ENCODE results near the gene DSPP.

Gene DSPP

DNA sequence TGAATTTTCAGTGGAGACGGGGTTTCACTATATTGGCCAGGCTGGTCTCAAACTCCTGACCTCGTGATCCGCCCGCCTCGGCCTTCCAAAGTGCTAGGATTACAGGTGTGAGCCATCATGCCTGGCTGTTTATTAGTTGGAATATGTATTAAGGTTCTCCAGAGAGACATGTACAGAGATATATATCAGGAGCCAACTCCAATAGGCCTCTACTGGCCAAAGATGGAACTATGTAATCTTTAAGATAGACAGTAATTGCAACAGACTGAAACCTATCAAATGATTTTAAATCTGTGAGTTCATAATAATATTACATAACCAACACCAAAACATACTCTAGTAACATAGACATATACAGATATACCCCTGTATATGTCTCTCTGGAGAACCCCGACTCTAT is 36.0 kb downstream of the DSPP start:
- H3K9me3 Mint-ChIP-seq: peaks cover 1% of the 10 kb centered on the region
- no peak overlapping the region for H3K4me3 Mint-ChIP-seq
- H3K4me1 Mint-ChIP-seq: no peaks in the 10 kb centered on the region
- DNase-seq (ENCODE audit: low spot score in 2 of 2) (no peak), ATAC-seq (replicated peaks; ENCODE audit: extremely low read depth, poor library complexity, severe bottlenecking) (no peak)
- peaks cover 21% of the 10 kb centered on the region for H3K27me3 Mint-ChIP-seq
- no peak overlapping the region for H3K27ac Mint-ChIP-seq (ENCODE audit: low read depth)
- no peaks in the 10 kb centered on the region for H3K36me3 Mint-ChIP-seq (ENCODE audit: insufficient read depth)

DNA sequence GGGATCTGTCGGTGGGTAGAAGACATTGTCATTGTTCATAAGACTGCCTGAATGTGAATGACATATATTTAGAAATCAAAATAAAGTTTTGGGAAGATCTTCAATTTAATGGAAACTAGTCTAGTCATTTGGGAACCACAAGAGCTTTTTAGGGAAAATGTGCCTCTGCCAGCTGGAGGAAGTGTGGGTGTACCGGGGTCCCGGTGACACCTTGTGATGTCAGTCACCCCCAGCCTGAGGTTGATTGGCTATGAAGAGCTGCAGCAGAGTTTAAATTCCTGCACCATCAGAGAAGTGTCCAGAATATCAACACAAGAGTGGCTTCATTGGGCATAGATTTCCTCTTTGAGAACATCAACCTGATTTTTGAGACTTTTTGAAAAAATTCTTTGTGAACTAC is 41.7 kb downstream of the DSPP start, which contains the start of gene DMP1:
Gene DMP1, plus strand, starts transcription at position 301 of the 400 bp plus-strand sequence. CDS start 6,213 bp downstream, outside the sequence.
- Mint-ChIP-seq H3K4me1 (no peaks in the 10 kb centered on the region), H3K4me3 (no peak within 1 kb of the TSS), H3K27me3 (peaks cover 45% of the 10 kb centered on the region), H3K36me3 (ENCODE audit: insufficient read depth) (no peaks in the 10 kb centered on the region), H3K27ac (ENCODE audit: low read depth) (no peak within 1 kb of the TSS), H3K9me3 (no peaks in the 10 kb centered on the region)
- DNase-seq (ENCODE audit: low spot score in 2 of 2) (no peak), ATAC-seq (replicated peaks; ENCODE audit: extremely low read depth, poor library complexity, severe bottlenecking) (no peak)

DNA sequence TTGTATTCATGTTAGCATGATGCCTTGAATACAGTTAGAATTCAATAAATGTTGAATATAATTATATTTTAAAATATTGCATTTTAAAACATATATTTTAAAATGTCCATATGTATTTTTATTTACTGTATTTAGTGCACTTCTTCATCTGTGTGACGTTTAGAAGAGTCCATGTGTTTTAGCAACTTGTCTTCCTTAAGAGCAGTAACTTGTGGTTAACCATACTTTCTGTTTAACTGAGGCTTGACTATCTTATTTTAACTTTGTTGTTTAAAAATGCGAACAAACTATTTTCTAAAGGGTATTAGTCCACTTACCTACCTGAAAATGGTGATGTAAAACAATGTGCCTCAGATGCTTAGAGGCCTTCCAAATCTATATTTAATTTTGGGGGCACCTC is 42.6 kb downstream of the DSPP start:
- Mint-ChIP-seq H3K36me3 (ENCODE audit: insufficient read depth) (no peaks in the 10 kb centered on the region), H3K9me3 (no peaks in the 10 kb centered on the region), H3K4me1 (no peaks in the 10 kb centered on the region), H3K27ac (ENCODE audit: low read depth) (no peak overlapping the region), H3K27me3 (peaks cover 50% of the 10 kb centered on the region), H3K4me3 (no peak overlapping the region)
- ATAC-seq (replicated peaks; ENCODE audit: extremely low read depth, poor library complexity, severe bottlenecking) (no peak), DNase-seq (ENCODE audit: low spot score in 2 of 2) (no peak)

DNA sequence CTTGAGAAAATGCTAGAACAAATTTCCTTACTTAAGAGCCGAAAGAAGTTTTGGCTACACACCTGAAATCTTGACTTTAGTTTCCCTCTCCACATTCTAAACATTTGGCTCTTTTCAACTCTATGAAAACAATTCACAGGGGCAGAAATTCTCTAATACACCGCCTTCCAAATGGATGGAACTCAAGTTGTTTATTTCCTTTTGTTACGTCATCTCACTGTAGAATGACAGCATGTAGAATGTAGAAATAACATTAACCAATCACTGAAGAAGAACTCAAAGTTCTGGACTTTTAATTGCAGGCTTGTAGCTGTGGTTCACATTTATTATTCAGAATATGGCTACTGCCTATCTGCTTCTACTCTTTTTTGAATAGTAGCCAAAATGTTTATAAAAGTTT is 43.6 kb downstream of the DSPP start:
- DNase-seq (ENCODE audit: low spot score in 2 of 2) (no peak), ATAC-seq (replicated peaks; ENCODE audit: extremely low read depth, poor library complexity, severe bottlenecking) (no peak)
- no peak overlapping the region for H3K27ac Mint-ChIP-seq (ENCODE audit: low read depth)
- H3K27me3 Mint-ChIP-seq: peaks cover 55% of the 10 kb centered on the region
- H3K4me1 Mint-ChIP-seq: no peaks in the 10 kb centered on the region
- no peaks in the 10 kb centered on the region for H3K36me3 Mint-ChIP-seq (ENCODE audit: insufficient read depth)
- H3K4me3 Mint-ChIP-seq: no peak overlapping the region
- no peaks in the 10 kb centered on the region for H3K9me3 Mint-ChIP-seq

DNA sequence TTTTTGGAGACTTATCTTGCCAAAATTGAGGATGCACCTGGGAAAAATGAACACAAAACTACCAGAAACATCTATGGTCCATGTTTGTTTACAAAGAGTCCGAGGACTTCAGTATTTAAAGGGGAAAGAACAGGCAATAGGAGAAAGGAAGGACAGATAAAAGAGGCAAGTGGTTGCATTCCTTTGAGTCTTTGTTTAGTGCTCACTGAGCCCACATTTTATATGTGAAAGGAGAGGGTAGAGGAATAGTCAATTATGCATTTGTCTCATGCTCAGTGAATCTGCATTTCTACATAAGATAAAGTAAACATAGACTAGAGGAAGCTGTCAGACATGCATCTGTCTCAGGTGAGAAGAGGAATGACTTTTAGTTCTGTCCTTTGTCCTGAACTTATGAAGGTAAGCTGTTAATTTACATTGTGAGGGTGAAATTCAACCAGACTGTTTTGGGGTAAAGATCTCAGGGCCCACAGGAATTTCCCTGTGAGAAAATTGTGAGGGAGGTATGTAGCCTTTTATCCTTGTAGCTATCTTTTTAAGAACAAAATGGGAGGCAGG is 46.2 kb downstream of the DSPP start:
- H3K9me3 Mint-ChIP-seq: no peaks in the 10 kb centered on the region
- ATAC-seq (replicated peaks; ENCODE audit: extremely low read depth, poor library complexity, severe bottlenecking): no peak

DNA sequence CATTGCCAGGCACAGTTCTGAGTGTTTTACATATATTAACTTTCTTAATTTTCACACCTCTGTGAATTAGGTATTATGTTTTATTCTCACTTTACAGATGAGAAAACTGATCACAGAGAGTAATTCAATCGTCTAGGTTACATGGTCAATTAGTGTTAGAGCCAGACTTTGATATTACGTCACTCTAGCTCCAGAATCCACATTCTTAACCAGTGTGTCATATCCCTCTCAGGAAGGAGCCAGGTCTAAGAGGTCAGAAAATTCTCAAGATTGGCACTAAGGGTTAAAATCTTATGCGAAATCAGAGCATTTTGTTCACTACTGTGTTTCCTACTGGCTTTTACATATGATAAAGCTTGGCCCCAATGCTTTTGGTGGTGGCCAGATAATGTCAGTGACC is 49.2 kb downstream of the DSPP start:
- no peaks in the 10 kb centered on the region for H3K9me3 Mint-ChIP-seq

More for the DNA sequence above, 46.2 kb downstream of the DSPP start:
- Mint-ChIP-seq H3K36me3 (ENCODE audit: insufficient read depth) (no peaks in the 10 kb centered on the region), H3K4me3 (no peak overlapping the region), H3K27me3 (peaks cover 46% of the 10 kb centered on the region), H3K27ac (ENCODE audit: low read depth) (no peak overlapping the region), H3K4me1 (no peaks in the 10 kb centered on the region)
- DNase-seq (ENCODE audit: low spot score in 2 of 2): no peak

DNA sequence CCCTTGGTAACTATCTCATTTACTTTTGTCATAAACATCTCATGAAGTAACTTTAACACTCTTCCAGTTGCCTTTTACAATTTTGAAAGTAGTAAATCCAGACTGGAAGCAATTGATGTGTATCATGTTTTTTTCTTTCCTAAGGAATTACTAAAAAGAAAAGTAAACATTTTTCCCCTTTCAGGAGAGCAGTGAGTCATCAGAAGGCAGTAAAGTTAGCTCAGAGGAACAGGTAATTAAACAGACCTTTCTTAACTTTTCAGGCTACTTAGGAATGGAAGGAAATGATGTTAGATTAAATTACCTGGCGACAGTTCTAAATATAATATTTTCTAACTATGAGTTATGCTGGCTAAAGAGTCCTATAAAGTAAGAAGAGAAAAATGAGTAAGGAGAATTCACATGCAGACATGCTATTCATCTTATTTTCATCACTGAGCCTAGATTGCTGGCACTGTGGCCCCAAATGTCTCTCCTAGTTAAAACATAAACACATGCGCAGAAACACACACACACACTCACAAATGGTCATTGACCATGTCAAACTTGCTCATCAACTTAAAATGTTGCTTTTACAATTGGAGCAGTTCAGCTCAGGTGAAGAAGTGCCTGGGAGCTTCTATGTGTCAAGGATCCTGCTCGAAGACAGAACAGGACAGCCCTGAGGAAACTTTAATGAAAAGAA is 51.1 kb downstream of the DSPP start:
- H3K4me1 Mint-ChIP-seq: no peaks in the 10 kb centered on the region
- H3K9me3 Mint-ChIP-seq: no peaks in the 10 kb centered on the region
- peaks cover 46% of the 10 kb centered on the region for H3K27me3 Mint-ChIP-seq

More for the DNA sequence above, 49.2 kb downstream of the DSPP start:
- ATAC-seq (replicated peaks; ENCODE audit: extremely low read depth, poor library complexity, severe bottlenecking) (no peak), DNase-seq (ENCODE audit: low spot score in 2 of 2) (no peak)
- no peak overlapping the region for H3K27ac Mint-ChIP-seq (ENCODE audit: low read depth)
- no peaks in the 10 kb centered on the region for H3K36me3 Mint-ChIP-seq (ENCODE audit: insufficient read depth)
- no peaks in the 10 kb centered on the region for H3K4me1 Mint-ChIP-seq
- peaks cover 45% of the 10 kb centered on the region for H3K27me3 Mint-ChIP-seq
- H3K4me3 Mint-ChIP-seq: no peak overlapping the region

DNA sequence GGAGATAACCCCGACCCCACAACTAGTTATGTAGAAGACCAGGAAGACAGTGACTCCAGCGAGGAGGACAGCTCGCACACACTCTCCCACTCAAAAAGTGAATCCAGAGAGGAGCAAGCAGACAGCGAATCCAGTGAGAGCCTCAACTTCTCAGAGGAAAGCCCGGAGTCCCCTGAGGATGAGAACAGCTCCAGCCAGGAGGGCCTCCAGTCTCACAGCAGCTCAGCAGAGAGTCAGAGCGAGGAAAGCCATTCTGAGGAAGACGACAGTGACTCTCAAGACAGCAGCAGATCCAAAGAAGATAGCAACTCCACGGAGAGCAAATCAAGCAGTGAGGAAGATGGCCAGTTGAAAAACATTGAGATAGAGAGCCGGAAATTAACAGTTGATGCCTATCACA is 54.5 kb downstream of the DSPP start:
- no peak overlapping the region for H3K27ac Mint-ChIP-seq (ENCODE audit: low read depth)
- ATAC-seq (replicated peaks; ENCODE audit: extremely low read depth, poor library complexity, severe bottlenecking): no peak

More for the DNA sequence above, 51.1 kb downstream of the DSPP start:
- no peak overlapping the region for H3K27ac Mint-ChIP-seq (ENCODE audit: low read depth)
- no peak overlapping the region for H3K4me3 Mint-ChIP-seq
- ATAC-seq (replicated peaks; ENCODE audit: extremely low read depth, poor library complexity, severe bottlenecking): no peak
- DNase-seq (ENCODE audit: low spot score in 2 of 2): no peak
- H3K36me3 Mint-ChIP-seq (ENCODE audit: insufficient read depth): no peaks in the 10 kb centered on the region

More for the DNA sequence above, 54.5 kb downstream of the DSPP start:
- Mint-ChIP-seq H3K4me1 (no peaks in the 10 kb centered on the region), H3K27me3 (peaks cover 26% of the 10 kb centered on the region), H3K36me3 (ENCODE audit: insufficient read depth) (peaks cover 2% of the 10 kb centered on the region), H3K4me3 (no peak overlapping the region), H3K9me3 (no peaks in the 10 kb centered on the region)
- DNase-seq (ENCODE audit: low spot score in 2 of 2): no peak

All from central memory CD8-positive, alpha-beta T cell (primary cell).